Liver (tissue), 9 donors: Measurements from ENCODE around the gene TXNDC11. TPM values are rescaled to one million over a fixed set of nuclear protein-coding genes. Genes with fewer than 3 reads are reported as not detected.
A peak's percentile ranks its signal among the peaks of the same experiment; 100 is the strongest.

Source experiments
- DNase-seq: peaks from one replicate; pipeline ENCODE4 v3.0.0-alpha.2; 2017; ENCODE audit warnings: low spot score
- H3K27ac ChIP-seq, 2 donors: one replicate each; pipeline ENCODE4 v1.7.0; 2013; ENCODE audit warnings: inconsistent platforms in 2 of 2, low read length in 2 of 2, control low read depth in 1 of 2, low read depth in 1 of 2, mild to moderate bottlenecking in 1 of 2
- H3K27me3 ChIP-seq, 4 donors: one replicate each; pipeline versions ENCODE4 v1.6.1 to v1.7.0; 2013; ENCODE audit warnings: low read length in 3 of 4, inconsistent platforms in 1 of 4, mild to moderate bottlenecking in 1 of 4, moderate library complexity in 1 of 4; ENCODE audit not compliant: control insufficient read depth in 4 of 4, insufficient read depth in 4 of 4
- H3K36me3 ChIP-seq, 4 donors: one replicate each; pipeline versions ENCODE4 v1.6.1 to v1.7.0; 2013; ENCODE audit warnings: low read length in 3 of 4, mild to moderate bottlenecking in 3 of 4, low read depth in 1 of 4, moderate library complexity in 1 of 4; ENCODE audit not compliant: control insufficient read depth in 4 of 4, insufficient read depth in 3 of 4
- H3K4me1 ChIP-seq, 4 donors: one replicate each; pipeline versions ENCODE4 v1.6.1 to v1.7.0; 2013; ENCODE audit warnings: low read length in 3 of 4, mild to moderate bottlenecking in 3 of 4, moderate library complexity in 1 of 4; ENCODE audit not compliant: control insufficient read depth in 4 of 4, insufficient read depth in 4 of 4
- H3K4me3 ChIP-seq, 3 donors: one replicate each; pipeline versions ENCODE4 v1.6.1 to v1.7.0; 2013; ENCODE audit warnings: low read length in 3 of 3, control low read depth in 1 of 3, low read depth in 1 of 3, mild to moderate bottlenecking in 1 of 3
- H3K9ac ChIP-seq, 2 donors: one replicate each; pipeline ENCODE4 v1.7.0; 2013; ENCODE audit warnings: low read length in 2 of 2, mild to moderate bottlenecking in 2 of 2, moderate library complexity in 2 of 2, control low read depth in 1 of 2, low read depth in 1 of 2
- H3K9me3 ChIP-seq, 4 donors: one replicate each; pipeline versions ENCODE4 v1.6.1 to v1.7.0; 2013; ENCODE audit warnings: low read length in 3 of 4; ENCODE audit not compliant: control insufficient read depth in 4 of 4
- EGR1 ChIP-seq, 2 donors: IDR thresholded peaks; 2 replicates each; pipeline ENCODE4 v1.6.1; 2016 to 2018; ENCODE audit warnings: antibody characterized with exemption in 2 of 2, low read depth in 2 of 2
- FOXA1 ChIP-seq: IDR thresholded peaks from 2 replicates; pipeline ENCODE4 v1.6.1; 2016; ENCODE audit warnings: antibody characterized with exemption
- FOXA2 ChIP-seq: IDR thresholded peaks from 2 replicates; pipeline ENCODE4 v1.6.1; 2016; ENCODE audit warnings: antibody characterized with exemption
- GABPA ChIP-seq, 2 donors: IDR thresholded peaks in 1 of 2; conservative IDR thresholded peaks in 1 of 2; 2 replicates each; pipeline ENCODE4 v1.6.1; 2016; ENCODE audit warnings: antibody characterized with exemption in 2 of 2, mild to moderate bottlenecking in 1 of 2, moderate library complexity in 1 of 2
- HNF4A ChIP-seq, 2 donors: conservative IDR thresholded peaks; 2 replicates each; pipeline ENCODE4 v1.6.1; 2016; ENCODE audit warnings: antibody characterized with exemption in 2 of 2, mild to moderate bottlenecking in 2 of 2
- HNF4G ChIP-seq: IDR thresholded peaks from 2 replicates; pipeline ENCODE4 v1.6.1; 2016; ENCODE audit warnings: antibody characterized with exemption
- JUND ChIP-seq, 2 donors: IDR thresholded peaks; 2 replicates each; pipeline ENCODE4 v1.6.1; 2016; ENCODE audit warnings: antibody characterized with exemption in 2 of 2
- NR2F2 ChIP-seq: IDR thresholded peaks from 2 replicates; pipeline ENCODE4 v1.6.1; 2016; ENCODE audit warnings: antibody characterized with exemption
- RAD21 ChIP-seq, 2 donors: IDR thresholded peaks; 2 replicates each; pipeline ENCODE4 v1.6.1; 2016; ENCODE audit warnings: antibody characterized with exemption in 2 of 2, mild to moderate bottlenecking in 2 of 2
- RXRA ChIP-seq, 2 donors: IDR thresholded peaks; 2 replicates each; pipeline ENCODE4 v1.6.1; 2017 to 2018; ENCODE audit warnings: antibody characterized with exemption in 2 of 2, mild to moderate bottlenecking in 1 of 2
- SP1 ChIP-seq: IDR thresholded peaks from 2 replicates; pipeline ENCODE4 v1.6.1; 2018; ENCODE audit warnings: antibody characterized with exemption, mild to moderate bottlenecking
- TAF1 ChIP-seq: conservative IDR thresholded peaks from 2 replicates; pipeline ENCODE4 v1.6.1; 2016; ENCODE audit warnings: antibody characterized with exemption, mild to moderate bottlenecking
- YY1 ChIP-seq: IDR thresholded peaks from 2 replicates; pipeline ENCODE4 v1.6.1; 2016; ENCODE audit warnings: antibody characterized with exemption, mild to moderate bottlenecking
- WGBS: extraction: QIAGEN DNeasy Blood & Tissue Kit; methylation state at CpG from one replicate; pipeline ENCODE4 v1.1.7; 2013; 5-methylcytosine and 5-hydroxymethylcytosine counted together
- polyA plus RNA-seq, 2 donors: library from polyadenylated mRNA; stranded (reverse) in 1 of 2; unstranded in 1 of 2; fragments of 200-250 nt in 1 of 2; fragments of >200 nt in 1 of 2; fragmentation: Nextera tagmentation in 1 of 2; extraction: Ambion mirVana in 1 of 2; gene quantifications; one replicate each; pipeline versions ENCODE4 v1.2.1 to v1.2.3, GENCODE V29; 2013 to 2015
- total RNA-seq, 2 donors: library from RNA; depleted of rRNA; stranded (reverse); fragments of >200 nt; gene quantifications; one replicate each; pipeline ENCODE4 v1.2.3, GENCODE V29; 2014
- TF ChIP-seq, protein P1 (sequence below): IDR thresholded peaks from 2 replicates; pipeline ENCODE4 v1.6.1; 2016; ENCODE audit warnings: antibody characterized with exemption, mild to moderate bottlenecking
- TF ChIP-seq, protein P2 (sequence below): IDR thresholded peaks from 2 replicates; pipeline ENCODE4 v1.6.1; 2016; ENCODE audit warnings: antibody characterized with exemption
- TF ChIP-seq, protein P3 (sequence below): IDR thresholded peaks from 2 replicates; pipeline ENCODE4 v1.6.1; 2016; ENCODE audit warnings: antibody characterized with exemption
- TF ChIP-seq, protein P4 (sequence below): fragments of 150-350 bp; IDR thresholded peaks from 2 replicates; pipeline ENCODE4 v1.5.1; 2017; ENCODE audit warnings: improper control_type of control experiment, low read depth, low read length; ENCODE audit not compliant: missing input control
- donor health status: healthy.
- donor health status: healthy.
- donor health status: healthy.
- donor health status: healthy.
- donor health status: healthy.

TXNDC11 gene
- total and polyA plus RNA-seq, 4 donors = 26.4 to 63.5 (median 48.5) TPM

GRCh38 chr16:11737713-11738112, 4.9 kb downstream of the TXNDC11 start:
- Histone ChIP-seq H3K4me1 (peaks cover 10 to 70% (median 62%) of the 10 kb centered on the region in 4 donors), H3K9ac (no peak overlapping the region), H3K36me3 (peaks cover 4 to 11% (median 6%) of the 10 kb centered on the region in 4 donors), H3K9me3 (no peaks in the 10 kb centered on the region), H3K4me3 (no peak overlapping the region), H3K27me3 (no peaks in the 10 kb centered on the region), H3K27ac (peak overlapping the region in 1 of 2 donors; percentile 16)
- no peak for TF ChIP-seq RXRA (IDR thresholded peaks at IDR 0.05)
- TF ChIP-seq, protein P1, sequence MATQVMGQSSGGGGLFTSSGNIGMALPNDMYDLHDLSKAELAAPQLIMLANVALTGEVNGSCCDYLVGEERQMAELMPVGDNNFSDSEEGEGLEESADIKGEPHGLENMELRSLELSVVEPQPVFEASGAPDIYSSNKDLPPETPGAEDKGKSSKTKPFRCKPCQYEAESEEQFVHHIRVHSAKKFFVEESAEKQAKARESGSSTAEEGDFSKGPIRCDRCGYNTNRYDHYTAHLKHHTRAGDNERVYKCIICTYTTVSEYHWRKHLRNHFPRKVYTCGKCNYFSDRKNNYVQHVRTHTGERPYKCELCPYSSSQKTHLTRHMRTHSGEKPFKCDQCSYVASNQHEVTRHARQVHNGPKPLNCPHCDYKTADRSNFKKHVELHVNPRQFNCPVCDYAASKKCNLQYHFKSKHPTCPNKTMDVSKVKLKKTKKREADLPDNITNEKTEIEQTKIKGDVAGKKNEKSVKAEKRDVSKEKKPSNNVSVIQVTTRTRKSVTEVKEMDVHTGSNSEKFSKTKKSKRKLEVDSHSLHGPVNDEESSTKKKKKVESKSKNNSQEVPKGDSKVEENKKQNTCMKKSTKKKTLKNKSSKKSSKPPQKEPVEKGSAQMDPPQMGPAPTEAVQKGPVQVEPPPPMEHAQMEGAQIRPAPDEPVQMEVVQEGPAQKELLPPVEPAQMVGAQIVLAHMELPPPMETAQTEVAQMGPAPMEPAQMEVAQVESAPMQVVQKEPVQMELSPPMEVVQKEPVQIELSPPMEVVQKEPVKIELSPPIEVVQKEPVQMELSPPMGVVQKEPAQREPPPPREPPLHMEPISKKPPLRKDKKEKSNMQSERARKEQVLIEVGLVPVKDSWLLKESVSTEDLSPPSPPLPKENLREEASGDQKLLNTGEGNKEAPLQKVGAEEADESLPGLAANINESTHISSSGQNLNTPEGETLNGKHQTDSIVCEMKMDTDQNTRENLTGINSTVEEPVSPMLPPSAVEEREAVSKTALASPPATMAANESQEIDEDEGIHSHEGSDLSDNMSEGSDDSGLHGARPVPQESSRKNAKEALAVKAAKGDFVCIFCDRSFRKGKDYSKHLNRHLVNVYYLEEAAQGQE = no peak
- TF ChIP-seq, protein P2, sequence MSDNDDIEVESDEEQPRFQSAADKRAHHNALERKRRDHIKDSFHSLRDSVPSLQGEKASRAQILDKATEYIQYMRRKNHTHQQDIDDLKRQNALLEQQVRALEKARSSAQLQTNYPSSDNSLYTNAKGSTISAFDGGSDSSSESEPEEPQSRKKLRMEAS = no peak
- no peak for TF ChIP-seq EGR1 (IDR thresholded peaks at IDR 0.05; ENCODE audit: low read depth in 2 of 2)
- TF ChIP-seq, protein P3, sequence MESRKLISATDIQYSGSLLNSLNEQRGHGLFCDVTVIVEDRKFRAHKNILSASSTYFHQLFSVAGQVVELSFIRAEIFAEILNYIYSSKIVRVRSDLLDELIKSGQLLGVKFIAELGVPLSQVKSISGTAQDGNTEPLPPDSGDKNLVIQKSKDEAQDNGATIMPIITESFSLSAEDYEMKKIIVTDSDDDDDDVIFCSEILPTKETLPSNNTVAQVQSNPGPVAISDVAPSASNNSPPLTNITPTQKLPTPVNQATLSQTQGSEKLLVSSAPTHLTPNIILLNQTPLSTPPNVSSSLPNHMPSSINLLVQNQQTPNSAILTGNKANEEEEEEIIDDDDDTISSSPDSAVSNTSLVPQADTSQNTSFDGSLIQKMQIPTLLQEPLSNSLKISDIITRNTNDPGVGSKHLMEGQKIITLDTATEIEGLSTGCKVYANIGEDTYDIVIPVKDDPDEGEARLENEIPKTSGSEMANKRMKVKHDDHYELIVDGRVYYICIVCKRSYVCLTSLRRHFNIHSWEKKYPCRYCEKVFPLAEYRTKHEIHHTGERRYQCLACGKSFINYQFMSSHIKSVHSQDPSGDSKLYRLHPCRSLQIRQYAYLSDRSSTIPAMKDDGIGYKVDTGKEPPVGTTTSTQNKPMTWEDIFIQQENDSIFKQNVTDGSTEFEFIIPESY = no peak
- TF ChIP-seq SP1 = no peak
- TF ChIP-seq HNF4G = no peak
- TF ChIP-seq GABPA (IDR thresholded peaks at IDR 0.05 in 1 of 2, conservative IDR thresholded peaks at IDR 0.05 in 1 of 2) = no peak
- no peak for TF ChIP-seq JUND (IDR thresholded peaks at IDR 0.05)
- no peak for TF ChIP-seq FOXA2
- TF ChIP-seq NR2F2 = no peak
- TF ChIP-seq FOXA1 = no peak
- no peak for TF ChIP-seq YY1
- TF ChIP-seq, protein P4, sequence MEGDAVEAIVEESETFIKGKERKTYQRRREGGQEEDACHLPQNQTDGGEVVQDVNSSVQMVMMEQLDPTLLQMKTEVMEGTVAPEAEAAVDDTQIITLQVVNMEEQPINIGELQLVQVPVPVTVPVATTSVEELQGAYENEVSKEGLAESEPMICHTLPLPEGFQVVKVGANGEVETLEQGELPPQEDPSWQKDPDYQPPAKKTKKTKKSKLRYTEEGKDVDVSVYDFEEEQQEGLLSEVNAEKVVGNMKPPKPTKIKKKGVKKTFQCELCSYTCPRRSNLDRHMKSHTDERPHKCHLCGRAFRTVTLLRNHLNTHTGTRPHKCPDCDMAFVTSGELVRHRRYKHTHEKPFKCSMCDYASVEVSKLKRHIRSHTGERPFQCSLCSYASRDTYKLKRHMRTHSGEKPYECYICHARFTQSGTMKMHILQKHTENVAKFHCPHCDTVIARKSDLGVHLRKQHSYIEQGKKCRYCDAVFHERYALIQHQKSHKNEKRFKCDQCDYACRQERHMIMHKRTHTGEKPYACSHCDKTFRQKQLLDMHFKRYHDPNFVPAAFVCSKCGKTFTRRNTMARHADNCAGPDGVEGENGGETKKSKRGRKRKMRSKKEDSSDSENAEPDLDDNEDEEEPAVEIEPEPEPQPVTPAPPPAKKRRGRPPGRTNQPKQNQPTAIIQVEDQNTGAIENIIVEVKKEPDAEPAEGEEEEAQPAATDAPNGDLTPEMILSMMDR = no peak
- no peak for TF ChIP-seq RAD21 (IDR thresholded peaks at IDR 0.05)
- no peak for TF ChIP-seq HNF4A (conservative IDR thresholded peaks at IDR 0.05)
- TF ChIP-seq TAF1 = no peak
- DNase-seq = no peak
- 69% methylated on average over 8 of the region's 8 CpGs for WGBS

- H3K9me3 ChIP-seq = no peaks in the 10 kb centered on the region
- no peaks in the 10 kb centered on the region for H3K27me3 ChIP-seq
- H3K4me1 ChIP-seq = peaks cover 10 to 74% (median 68%) of the 10 kb centered on the region in 4 donors
- peaks cover 9 to 19% (median 12%) of the 10 kb centered on the region in 4 donors for H3K36me3 ChIP-seq
- no peak for DNase-seq
- WGBS = 83% methylated on average over 6 of the region's 6 CpGs
- no peak overlapping the region for H3K9ac ChIP-seq
- H3K4me3 ChIP-seq = no peak overlapping the region
- H3K27ac ChIP-seq = no peak overlapping the region
- no peak for TF ChIP-seq TAF1
Observed at GRCh38 chr16:11736903-11737302, 5.8 kb downstream of the TXNDC11 start.
